OCI-LY7 (cell line): Measurements from ENCODE around the gene NOTCH4. TPM values are rescaled to one million over a fixed set of nuclear protein-coding genes. Genes with fewer than 3 reads are reported as not detected.
A peak's percentile ranks its signal among the peaks of the same experiment; 100 is the strongest.

Experiments
- BruUV-seq: library from RNA; stranded (reverse); fragments of 400-500 nt; replicated peaks from 2 replicates; lab custom pipeline; 2021; lab: Mats Ljungman, UMichigan
- CTCF ChIA-PET: fragments of 300-600 bp; sonication (Branson Sonifier 250); formaldehyde crosslinking; loops from one replicate; lab custom pipeline; 2022; ENCODE audit warnings: antibody characterized with exemption; ENCODE audit not compliant: unreplicated experiment; lab: Charles Lee
- POLR2A ChIA-PET: fragments of 300-600 bp; sonication (Branson Sonifier 250); formaldehyde crosslinking; loops from one replicate; lab custom pipeline; 2022; ENCODE audit warnings: antibody characterized with exemption; lab: Charles Lee
- DNase-seq: peaks from one replicate; pipeline ENCODE4 v3.0.0-alpha.2; 2015; ENCODE audit warnings: low spot score
- H2AFZ ChIP-seq: fragments of 200-600 bp; sonication (generic), shearing (Covaris generic); 2 replicates; pipeline ENCODE4 v1.6.1; 2014; ENCODE audit warnings: mild to moderate bottlenecking, antibody characterized with exemption, low read length, moderate library complexity
- H3K27ac ChIP-seq: fragments of 200-600 bp; sonication (generic); 2 replicates; pipeline ENCODE4 v1.5.1; 2014; ENCODE audit warnings: mixed run types, low read depth, mild to moderate bottlenecking, moderate library complexity, low read length, inconsistent platforms; ENCODE audit not compliant: poor library complexity, severe bottlenecking
- H3K36me3 ChIP-seq: fragments of 200-600 bp; sonication (generic); 2 replicates; pipeline ENCODE4 v1.6.1; 2014; ENCODE audit warnings: mild to moderate bottlenecking, antibody characterized with exemption, low read length, moderate library complexity, mixed read lengths; ENCODE audit not compliant: insufficient read depth
- H3K4me1 ChIP-seq: fragments of 200-600 bp; sonication (generic); 2 replicates; pipeline ENCODE4 v1.5.1; 2014; ENCODE audit warnings: mild to moderate bottlenecking, low read length; ENCODE audit not compliant: insufficient read depth, poor library complexity, severe bottlenecking
- H3K4me2 ChIP-seq: fragments of 200-600 bp; sonication (generic); 2 replicates; pipeline ENCODE4 v1.6.1; 2014; ENCODE audit warnings: mild to moderate bottlenecking, low read length
- H3K4me3 ChIP-seq: fragments of 200-600 bp; sonication (generic); 2 replicates; pipeline ENCODE4 v1.5.1; 2014; ENCODE audit warnings: mild to moderate bottlenecking, low read depth, low read length; ENCODE audit not compliant: poor library complexity, severe bottlenecking
- H3K79me2 ChIP-seq: fragments of 200-600 bp; sonication (generic); 2 replicates; pipeline ENCODE4 v1.6.1; 2016; ENCODE audit warnings: low read depth, mild to moderate bottlenecking, low read length, moderate library complexity, mixed read lengths; ENCODE audit not compliant: insufficient read depth
- H3K9me2 ChIP-seq: fragments of 200-600 bp; sonication (generic); 2 replicates; pipeline ENCODE4 v1.6.1; 2016; ENCODE audit warnings: mild to moderate bottlenecking, low read length, mixed read lengths; ENCODE audit not compliant: insufficient read depth
- H3K9me3 ChIP-seq: fragments of 200-600 bp; sonication (generic); 2 replicates; pipeline ENCODE4 v1.6.1; 2014; ENCODE audit warnings: mild to moderate bottlenecking, mixed run types, low read length, mixed read lengths
- H4K20me1 ChIP-seq: fragments of 200-600 bp; sonication (generic); 2 replicates; pipeline ENCODE4 v1.6.1; 2014; ENCODE audit warnings: mild to moderate bottlenecking, antibody characterized with exemption, low read length, moderate library complexity, mixed read lengths; ENCODE audit not compliant: insufficient read depth
- EZH2phosphoT487 ChIP-seq: fragments of 200-600 bp; sonication (generic); IDR thresholded peaks from 2 replicates; pipeline ENCODE4 v1.6.1; 2018; ENCODE audit warnings: low read depth, borderline replicate concordance, mild to moderate bottlenecking, mixed run types, antibody characterized with exemption, low read length, moderate library complexity, mixed read lengths
- intact Hi-C: fragments of 100-400 bp; cut with micrococcal nuclease; formaldehyde crosslinking; loops from one replicate; pipeline ENCODE4 v1.10.0; 2022; ENCODE audit not compliant: unreplicated experiment
- total RNA-seq, 2 experiments: library from RNA; depleted of rRNA in 1 of 2; stranded (reverse); fragments of >200 nt in 1 of 2; shearing (Covaris generic) in 1 of 2; gene quantifications; 2 replicates each; pipeline ENCODE4 v1.2.3, GENCODE V29; 2014 to 2022
- TF ChIP-seq, protein P1 (sequence below): fragments of 200-600 bp; sonication (generic); conservative IDR thresholded peaks from 2 replicates; pipeline ENCODE4 v1.5.1; 2014; ENCODE audit warnings: mild to moderate bottlenecking, antibody characterized with exemption, low read length, moderate library complexity, mixed read lengths

NOTCH4 gene
- total RNA-seq, 2 experiments from 2014 or later = 1.4 to 2.4 TPM

DNA sequence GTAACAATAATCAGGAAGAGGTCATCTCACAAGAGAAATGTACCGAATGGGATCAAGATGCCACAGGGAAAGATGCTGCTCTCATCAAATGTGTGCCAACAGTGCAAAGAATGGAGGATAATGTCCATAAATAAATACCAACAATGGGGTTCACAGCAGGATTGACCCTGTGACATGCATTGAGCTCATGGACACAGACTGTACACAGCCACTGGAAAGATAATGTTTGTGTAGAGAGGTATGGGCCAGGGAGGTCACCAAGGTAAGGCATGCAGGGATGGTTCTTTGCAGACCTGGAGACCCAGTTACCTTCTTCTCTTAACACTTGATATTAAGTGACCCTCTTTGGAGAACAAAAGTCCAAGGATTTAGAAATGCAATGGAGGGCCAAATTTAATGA is 49.5 kb downstream of the NOTCH4 start:
- Histone ChIP-seq H3K79me2 (peaks cover 14% of the 10 kb centered on the region; the same call in 1 of the 2 replicates), H4K20me1 (no peaks in the 10 kb centered on the region), H3K36me3 (peaks cover 10% of the 10 kb centered on the region), H3K4me3 (no peak overlapping the region), H3K9me2 (no peaks in the 10 kb centered on the region), H2AFZ (no peak overlapping the region), H3K4me2 (peak overlapping the region; percentile 96), H3K27ac (no peak overlapping the region), H3K4me1 (peaks cover 37% of the 10 kb centered on the region), H3K9me3 (no peaks in the 10 kb centered on the region)
- BruUV-seq = no TSS peak
- TF ChIP-seq EZH2phosphoT487 = no peak
- TF ChIP-seq, protein P1, sequence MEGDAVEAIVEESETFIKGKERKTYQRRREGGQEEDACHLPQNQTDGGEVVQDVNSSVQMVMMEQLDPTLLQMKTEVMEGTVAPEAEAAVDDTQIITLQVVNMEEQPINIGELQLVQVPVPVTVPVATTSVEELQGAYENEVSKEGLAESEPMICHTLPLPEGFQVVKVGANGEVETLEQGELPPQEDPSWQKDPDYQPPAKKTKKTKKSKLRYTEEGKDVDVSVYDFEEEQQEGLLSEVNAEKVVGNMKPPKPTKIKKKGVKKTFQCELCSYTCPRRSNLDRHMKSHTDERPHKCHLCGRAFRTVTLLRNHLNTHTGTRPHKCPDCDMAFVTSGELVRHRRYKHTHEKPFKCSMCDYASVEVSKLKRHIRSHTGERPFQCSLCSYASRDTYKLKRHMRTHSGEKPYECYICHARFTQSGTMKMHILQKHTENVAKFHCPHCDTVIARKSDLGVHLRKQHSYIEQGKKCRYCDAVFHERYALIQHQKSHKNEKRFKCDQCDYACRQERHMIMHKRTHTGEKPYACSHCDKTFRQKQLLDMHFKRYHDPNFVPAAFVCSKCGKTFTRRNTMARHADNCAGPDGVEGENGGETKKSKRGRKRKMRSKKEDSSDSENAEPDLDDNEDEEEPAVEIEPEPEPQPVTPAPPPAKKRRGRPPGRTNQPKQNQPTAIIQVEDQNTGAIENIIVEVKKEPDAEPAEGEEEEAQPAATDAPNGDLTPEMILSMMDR = no peak
- ChIA-PET CTCF (no interaction called here), POLR2A (no interaction called here)
- intact Hi-C loops = no loop called here
- DNase-seq = no peak

DNA sequence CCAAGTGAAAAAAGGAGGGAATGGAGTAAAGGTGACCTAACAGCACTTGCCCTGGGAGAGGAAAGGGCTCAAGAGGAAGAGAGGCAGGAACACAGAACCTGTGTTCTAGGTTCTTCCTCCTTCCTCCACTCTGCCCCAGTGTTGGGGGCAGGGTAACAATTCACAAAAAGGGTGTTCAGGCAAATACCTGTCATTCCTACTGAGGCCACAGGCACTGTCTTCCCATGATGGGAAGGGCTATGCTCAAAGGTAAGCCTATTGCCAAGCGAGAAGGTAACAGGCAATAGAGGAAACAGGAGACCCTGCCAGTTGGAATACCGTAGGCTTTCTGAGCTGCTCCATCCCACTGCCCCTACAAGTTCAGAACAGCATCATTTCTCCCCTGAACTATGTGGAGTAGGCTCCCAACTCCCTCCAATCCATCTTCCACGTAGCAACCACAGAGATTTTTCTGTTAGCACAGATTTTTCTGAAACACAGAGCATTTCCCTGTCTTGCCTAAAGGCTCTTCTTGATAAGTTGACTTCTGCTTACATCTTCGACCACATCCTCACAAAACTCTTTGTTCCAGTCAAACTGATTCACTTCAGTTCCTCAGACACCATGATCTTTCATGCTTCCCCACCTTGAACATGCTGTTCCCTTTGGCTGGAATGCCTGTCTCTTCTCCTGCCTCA is 50.7 kb downstream of the NOTCH4 start:
- BruUV-seq = no TSS peak
- H3K36me3 ChIP-seq = peaks cover 22% of the 10 kb centered on the region
- no peak overlapping the region for H2AFZ ChIP-seq
- no peak for DNase-seq
- H3K27ac ChIP-seq = no peak overlapping the region
- H3K4me1 ChIP-seq = peaks cover 36% of the 10 kb centered on the region
- H3K9me2 ChIP-seq = no peaks in the 10 kb centered on the region
- no peaks in the 10 kb centered on the region for H3K9me3 ChIP-seq
- intact Hi-C loops = no loop called here
- H3K79me2 ChIP-seq = peaks cover 14% of the 10 kb centered on the region; the same call in 1 of the 2 replicates
- POLR2A ChIA-PET = no interaction called here
- peak overlapping the region; percentile 96 for H3K4me2 ChIP-seq
- no peak for TF ChIP-seq EZH2phosphoT487
- no peak overlapping the region for H3K4me3 ChIP-seq
- no peaks in the 10 kb centered on the region for H4K20me1 ChIP-seq
- CTCF ChIA-PET = no interaction called here

DNA sequence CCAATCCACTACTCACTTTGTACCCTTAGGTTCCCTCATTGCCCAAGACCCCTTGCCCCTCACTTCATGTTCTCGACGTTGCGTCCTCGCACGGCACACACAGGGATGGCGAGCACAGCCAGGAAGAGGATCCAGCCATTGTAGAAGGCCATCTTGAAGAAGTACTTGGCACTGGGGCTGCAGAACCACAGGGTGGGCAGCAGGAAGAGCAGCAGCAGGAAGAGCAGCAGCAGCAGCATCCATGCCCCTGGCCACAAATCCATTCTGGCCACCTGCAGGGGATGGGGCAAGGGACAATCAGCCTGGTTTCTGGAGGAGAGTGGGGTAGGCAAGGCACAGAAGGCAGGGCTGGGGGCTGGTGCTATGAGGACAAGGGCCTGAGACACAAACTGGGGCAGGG is 52.6 kb downstream of the NOTCH4 start:
- peaks cover 39% of the 10 kb centered on the region for H3K36me3 ChIP-seq
- H3K79me2 ChIP-seq = peaks cover 14% of the 10 kb centered on the region; the same call in 1 of the 2 replicates
- ChIA-PET POLR2A (no interaction called here), CTCF (no interaction called here)
- H4K20me1 ChIP-seq = no peaks in the 10 kb centered on the region
- DNase-seq = no peak
- H3K9me3 ChIP-seq = no peaks in the 10 kb centered on the region
- no peak overlapping the region for H3K27ac ChIP-seq
- no peak overlapping the region for H3K4me3 ChIP-seq
- H2AFZ ChIP-seq = no peak overlapping the region
- H3K4me2 ChIP-seq = no peak overlapping the region
- intact Hi-C loops = no loop called here
- TF ChIP-seq, protein P1 = no peak
- no peak for TF ChIP-seq EZH2phosphoT487
- BruUV-seq = no TSS peak
- no peaks in the 10 kb centered on the region for H3K9me2 ChIP-seq
- H3K4me1 ChIP-seq = peaks cover 25% of the 10 kb centered on the region
